Tibial nerve (tissue), 3 donors: ENCODE measurements around the gene GRHPR.
"Not testable (repeated sequence)": the region's sequence is repeated elsewhere in the genome, so short reads cannot be mapped to it uniquely, and the experiment has no call there.

ENCODE experiments used
- POLR2A ChIP-seq, 2 donors: fragments of 450-650 bp; IDR thresholded peaks; one replicate each; pipeline ENCODE4 v1.6.1; 2017; ENCODE audit warnings: antibody characterized with exemption in 2 of 2, mild to moderate bottlenecking in 2 of 2, moderate library complexity in 2 of 2
- TF ChIP-seq, protein P1 (sequence below), 5 experiments: fragments of 200-600 bp in 3 of 5; fragments of 450-650 bp in 2 of 5; sonication (generic) in 3 of 5; IDR thresholded peaks; one replicate each; pipeline ENCODE4 v1.5.1; 2016 to 2019; ENCODE audit warnings: antibody characterized with exemption in 5 of 5, mild to moderate bottlenecking in 3 of 5, moderate library complexity in 2 of 5

DNA sequence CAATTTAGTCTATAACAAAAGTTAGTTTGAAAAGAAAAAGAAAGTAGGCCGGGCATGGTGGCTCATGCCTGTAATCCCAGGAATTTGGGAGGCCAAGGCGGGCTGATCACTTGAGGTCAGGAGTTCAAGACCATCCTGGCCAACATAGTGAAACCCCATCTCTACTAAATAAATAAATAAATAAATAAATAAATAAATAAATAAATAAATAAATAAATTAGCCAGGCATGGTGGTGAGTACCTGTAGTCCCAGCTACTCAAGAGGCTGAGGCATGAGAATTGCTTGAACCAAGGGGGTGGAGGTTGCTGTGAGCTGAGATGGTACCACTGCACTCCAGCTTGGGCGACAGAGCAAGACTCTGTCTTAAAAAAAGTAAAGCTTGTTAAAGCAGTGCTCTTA, 24.5 kb upstream of the GRHPR start:
- TF ChIP-seq, protein P1, sequence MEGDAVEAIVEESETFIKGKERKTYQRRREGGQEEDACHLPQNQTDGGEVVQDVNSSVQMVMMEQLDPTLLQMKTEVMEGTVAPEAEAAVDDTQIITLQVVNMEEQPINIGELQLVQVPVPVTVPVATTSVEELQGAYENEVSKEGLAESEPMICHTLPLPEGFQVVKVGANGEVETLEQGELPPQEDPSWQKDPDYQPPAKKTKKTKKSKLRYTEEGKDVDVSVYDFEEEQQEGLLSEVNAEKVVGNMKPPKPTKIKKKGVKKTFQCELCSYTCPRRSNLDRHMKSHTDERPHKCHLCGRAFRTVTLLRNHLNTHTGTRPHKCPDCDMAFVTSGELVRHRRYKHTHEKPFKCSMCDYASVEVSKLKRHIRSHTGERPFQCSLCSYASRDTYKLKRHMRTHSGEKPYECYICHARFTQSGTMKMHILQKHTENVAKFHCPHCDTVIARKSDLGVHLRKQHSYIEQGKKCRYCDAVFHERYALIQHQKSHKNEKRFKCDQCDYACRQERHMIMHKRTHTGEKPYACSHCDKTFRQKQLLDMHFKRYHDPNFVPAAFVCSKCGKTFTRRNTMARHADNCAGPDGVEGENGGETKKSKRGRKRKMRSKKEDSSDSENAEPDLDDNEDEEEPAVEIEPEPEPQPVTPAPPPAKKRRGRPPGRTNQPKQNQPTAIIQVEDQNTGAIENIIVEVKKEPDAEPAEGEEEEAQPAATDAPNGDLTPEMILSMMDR (IDR thresholded peaks at IDR 0.05) = not testable (repeated sequence)
- TF ChIP-seq POLR2A (IDR thresholded peaks at IDR 0.05) = not testable (repeated sequence)
